Osteoblast (primary cell): ENCODE results near the gene MYH11. TPM values are rescaled to one million over a fixed set of nuclear protein-coding genes. Genes with fewer than 3 reads are reported as not detected.
A peak's percentile ranks its signal among the peaks of the same experiment; 100 is the strongest.

Experiments
- DNase-seq: peaks from one replicate; pipeline ENCODE4 v3.0.0; 2011; ENCODE audit warnings: low spot score, mixed read lengths; ENCODE audit not compliant: insufficient read length; ENCODE audit errors: missing footprints
- H2AFZ ChIP-seq: 2 replicates; pipeline ENCODE4 v1.6.0; 2011; ENCODE audit warnings: mild to moderate bottlenecking, low read length
- H3K27ac ChIP-seq: 2 replicates; pipeline ENCODE4 v1.5.1; 2011; ENCODE audit warnings: mild to moderate bottlenecking, low read depth, low read length, moderate library complexity
- H3K27me3 ChIP-seq: 2 replicates; pipeline ENCODE4 v1.6.0; 2012; ENCODE audit warnings: mild to moderate bottlenecking, control low read depth, inconsistent platforms, low read length, moderate library complexity; ENCODE audit not compliant: insufficient read depth
- H3K36me3 ChIP-seq: 2 replicates; pipeline ENCODE4 v1.5.1; 2011; ENCODE audit warnings: mild to moderate bottlenecking, low read length, control low read depth, moderate library complexity; ENCODE audit not compliant: insufficient read depth
- H3K4me1 ChIP-seq: 2 replicates; pipeline ENCODE4 v1.5.1; 2011; ENCODE audit warnings: mild to moderate bottlenecking, low read length, control low read depth, moderate library complexity; ENCODE audit not compliant: insufficient read depth
- H3K4me2 ChIP-seq: 2 replicates; pipeline ENCODE4 v1.6.0; 2011; ENCODE audit warnings: mild to moderate bottlenecking, low read length; ENCODE audit not compliant: insufficient read depth
- H3K4me3 ChIP-seq: fragments of 200-600 bp; sonication (generic); 3 replicates; pipeline ENCODE4 v1.5.1; 2012; ENCODE audit warnings: mild to moderate bottlenecking, low read length, inconsistent platforms; ENCODE audit not compliant: insufficient read depth
- H3K79me2 ChIP-seq: 2 replicates; pipeline ENCODE4 v1.6.0; 2012; ENCODE audit warnings: mild to moderate bottlenecking, low read length, control low read depth, inconsistent platforms; ENCODE audit not compliant: insufficient read depth
- H3K9me3 ChIP-seq: 2 replicates; pipeline ENCODE4 v1.5.1; 2011; ENCODE audit warnings: low read depth, low read length, control low read depth
- H4K20me1 ChIP-seq: 2 replicates; pipeline ENCODE4 v1.6.0; 2012; ENCODE audit warnings: mild to moderate bottlenecking, low read length, control low read depth; ENCODE audit not compliant: insufficient read depth
- total RNA-seq: library from RNA; depleted of rRNA; stranded (reverse); fragments of >200 nt; gene quantifications from 2 replicates; pipeline ENCODE4 v1.2.3, GENCODE V29; 2012
- TF ChIP-seq, protein P1 (sequence below): IDR thresholded peaks from 2 replicates; pipeline ENCODE4 v1.5.1; 2011; ENCODE audit warnings: mild to moderate bottlenecking, low read depth, low read length, moderate library complexity; ENCODE audit errors: extremely low read depth

MYH11 gene
- total RNA-seq, 1 donor, result under 0.01 TPM

DNA sequence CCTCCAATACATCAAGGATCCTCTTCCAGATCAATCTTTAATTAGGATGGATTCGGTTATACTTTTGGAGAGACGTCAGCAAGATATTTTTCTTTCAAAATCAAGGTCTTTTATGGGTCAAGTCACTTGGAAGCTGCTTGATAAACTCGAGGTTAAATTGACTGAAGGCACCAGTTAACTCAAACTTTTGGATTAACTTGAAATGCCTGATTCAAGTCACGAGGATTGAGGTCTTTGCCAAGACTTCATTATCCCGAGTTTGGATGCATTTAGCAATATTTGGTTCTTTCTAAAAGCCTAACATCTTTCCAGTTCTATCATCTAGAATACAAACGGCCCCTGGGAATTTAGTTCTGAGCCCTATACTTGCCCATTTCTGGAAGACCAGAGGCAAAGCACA is 82.9 kb downstream of the MYH11 start:
- Histone ChIP-seq H3K36me3 (no peaks in the 10 kb centered on the region), H3K27me3 (peaks cover 13% of the 10 kb centered on the region), H3K4me2 (no peak overlapping the region), H3K9me3 (no peaks in the 10 kb centered on the region), H3K4me3 (no peak overlapping the region), H3K4me1 (peaks cover 9% of the 10 kb centered on the region), H3K79me2 (no peaks in the 10 kb centered on the region), H3K27ac (no peak overlapping the region), H2AFZ (no peak overlapping the region), H4K20me1 (no peaks in the 10 kb centered on the region)
- no peak for DNase-seq
- TF ChIP-seq, protein P1, sequence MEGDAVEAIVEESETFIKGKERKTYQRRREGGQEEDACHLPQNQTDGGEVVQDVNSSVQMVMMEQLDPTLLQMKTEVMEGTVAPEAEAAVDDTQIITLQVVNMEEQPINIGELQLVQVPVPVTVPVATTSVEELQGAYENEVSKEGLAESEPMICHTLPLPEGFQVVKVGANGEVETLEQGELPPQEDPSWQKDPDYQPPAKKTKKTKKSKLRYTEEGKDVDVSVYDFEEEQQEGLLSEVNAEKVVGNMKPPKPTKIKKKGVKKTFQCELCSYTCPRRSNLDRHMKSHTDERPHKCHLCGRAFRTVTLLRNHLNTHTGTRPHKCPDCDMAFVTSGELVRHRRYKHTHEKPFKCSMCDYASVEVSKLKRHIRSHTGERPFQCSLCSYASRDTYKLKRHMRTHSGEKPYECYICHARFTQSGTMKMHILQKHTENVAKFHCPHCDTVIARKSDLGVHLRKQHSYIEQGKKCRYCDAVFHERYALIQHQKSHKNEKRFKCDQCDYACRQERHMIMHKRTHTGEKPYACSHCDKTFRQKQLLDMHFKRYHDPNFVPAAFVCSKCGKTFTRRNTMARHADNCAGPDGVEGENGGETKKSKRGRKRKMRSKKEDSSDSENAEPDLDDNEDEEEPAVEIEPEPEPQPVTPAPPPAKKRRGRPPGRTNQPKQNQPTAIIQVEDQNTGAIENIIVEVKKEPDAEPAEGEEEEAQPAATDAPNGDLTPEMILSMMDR, result no peak

DNA sequence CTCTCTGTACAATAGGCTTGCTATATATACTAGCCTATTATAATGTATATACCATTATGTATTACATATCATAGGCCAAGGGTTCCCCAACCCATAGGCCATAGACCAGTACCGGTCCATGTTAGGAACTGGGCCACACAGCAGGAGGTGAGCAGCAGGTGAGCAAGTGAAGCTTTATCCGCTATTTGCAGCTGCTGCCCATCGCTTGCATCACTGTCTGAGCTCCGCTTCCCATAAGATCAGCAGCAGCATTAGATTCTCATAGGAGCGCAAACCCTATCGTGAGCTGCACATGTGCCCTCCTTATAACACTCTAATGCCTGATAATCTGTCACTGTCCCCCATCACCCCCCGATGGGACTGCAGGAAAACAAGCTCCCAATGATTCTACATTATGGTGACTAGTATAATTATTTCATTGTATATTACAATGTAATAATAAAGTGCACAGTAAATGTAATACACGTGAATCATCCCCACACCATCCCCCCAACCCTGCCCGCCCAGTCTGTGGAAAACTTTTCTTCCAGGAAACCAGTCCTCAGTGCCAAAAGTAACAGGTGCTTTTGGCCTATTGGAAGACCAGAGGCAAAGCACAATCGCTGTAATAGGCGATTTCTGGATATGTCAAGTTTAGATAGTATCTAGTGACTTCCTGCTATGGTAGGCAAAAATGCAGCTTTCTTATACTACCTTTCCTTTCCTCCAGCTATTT is 84.1 kb downstream of the MYH11 start:
- TF ChIP-seq, protein P1, result no peak
- no peak for DNase-seq
- Histone ChIP-seq H3K79me2 (no peaks in the 10 kb centered on the region), H3K27ac (no peak overlapping the region), H3K36me3 (no peaks in the 10 kb centered on the region), H3K27me3 (peaks cover 13% of the 10 kb centered on the region), H3K9me3 (no peaks in the 10 kb centered on the region), H3K4me3 (no peak overlapping the region), H2AFZ (no peak overlapping the region), H4K20me1 (no peaks in the 10 kb centered on the region), H3K4me2 (no peak overlapping the region), H3K4me1 (peaks cover 9% of the 10 kb centered on the region)

DNA sequence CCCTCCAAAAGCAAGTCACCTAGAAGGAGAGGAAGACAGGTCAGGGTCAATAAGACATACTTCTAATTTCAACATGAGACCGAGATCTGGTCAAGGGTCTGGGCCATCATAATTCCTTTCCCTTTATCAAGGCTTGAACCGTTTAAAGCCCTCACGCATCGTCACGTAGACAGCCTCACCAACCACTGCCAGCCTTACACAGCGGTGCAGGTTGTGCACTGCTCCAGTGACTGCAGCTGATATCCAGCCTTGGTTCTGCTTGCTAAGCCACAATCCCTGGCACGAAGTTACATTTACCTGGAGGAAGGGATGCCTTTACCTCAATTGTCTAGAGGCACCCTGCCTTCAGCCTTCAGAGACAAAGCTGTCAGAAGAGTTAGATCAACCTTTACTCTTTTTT is 85.1 kb downstream of the MYH11 start:
- H3K4me2 ChIP-seq, result no peak overlapping the region
- H3K27me3 ChIP-seq, result peaks cover 13% of the 10 kb centered on the region
- no peaks in the 10 kb centered on the region for H4K20me1 ChIP-seq
- peaks cover 9% of the 10 kb centered on the region for H3K4me1 ChIP-seq
- no peak overlapping the region for H3K4me3 ChIP-seq
- no peaks in the 10 kb centered on the region for H3K9me3 ChIP-seq
- no peak for DNase-seq
- no peaks in the 10 kb centered on the region for H3K79me2 ChIP-seq
- H3K27ac ChIP-seq, result no peak overlapping the region
- no peak overlapping the region for H2AFZ ChIP-seq
- no peaks in the 10 kb centered on the region for H3K36me3 ChIP-seq
- TF ChIP-seq, protein P1, result no peak

DNA sequence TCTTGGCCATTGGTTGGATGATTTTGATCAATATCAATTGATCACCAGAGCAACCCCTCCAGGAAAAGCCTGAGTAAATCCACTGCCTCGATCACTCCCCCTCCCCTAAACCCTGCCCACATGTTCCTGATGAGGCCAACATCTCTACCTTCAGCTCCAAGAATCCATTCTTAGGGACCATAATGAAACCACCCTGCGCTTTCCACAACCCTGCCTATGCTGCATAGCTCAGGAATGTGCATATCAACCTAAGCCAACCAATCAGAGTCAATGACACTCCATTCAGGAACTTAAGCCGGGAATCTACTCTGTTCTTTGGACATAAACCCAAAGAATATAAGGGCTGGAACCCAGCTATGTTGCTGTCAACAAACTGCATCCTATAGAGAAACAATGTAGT is 86.3 kb downstream of the MYH11 start:
- no peak overlapping the region for H2AFZ ChIP-seq
- H3K79me2 ChIP-seq, result no peaks in the 10 kb centered on the region
- no peak overlapping the region for H3K27ac ChIP-seq

More for the DNA sequence above, 86.3 kb downstream of the MYH11 start:
- H4K20me1 ChIP-seq, result no peaks in the 10 kb centered on the region
- no peaks in the 10 kb centered on the region for H3K9me3 ChIP-seq
- DNase-seq, result peak; percentile 79
- peaks cover 13% of the 10 kb centered on the region for H3K27me3 ChIP-seq
- TF ChIP-seq, protein P1, result no peak
- H3K4me1 ChIP-seq, result peaks cover 9% of the 10 kb centered on the region
- no peaks in the 10 kb centered on the region for H3K36me3 ChIP-seq
- H3K4me2 ChIP-seq, result peak overlapping the region; percentile 16
- peak overlapping the region; percentile 1 for H3K4me3 ChIP-seq
